ENCODE data around the gene BEGAIN.

GRCh38 chr14:100535287-100536120 is 51.7 kb downstream of the BEGAIN start:
- no peak for TF ChIP-seq CTCF (conservative IDR thresholded peaks at IDR 0.05)
- TF ChIP-seq EZH2 (IDR thresholded peaks at IDR 0.05; ENCODE audit: low read depth), result no peak
